Smooth muscle cell (in vitro differentiated cells): ENCODE measurements around the gene CNTNAP5. TPM values are rescaled to one million over a fixed set of nuclear protein-coding genes. Genes with fewer than 3 reads are reported as not detected.

Experiments used
- DNase-seq: peaks from one replicate; lab custom pipeline; 2025; ENCODE audit not compliant: unreplicated experiment; lab: John Stamatoyannopoulos, UW
- H2AFZ ChIP-seq: fragments of 200-600 bp; sonication (generic); 2 replicates; pipeline ENCODE4 v1.6.0; 2016; ENCODE audit warnings: antibody characterized with exemption, low read depth, mild to moderate bottlenecking
- H3F3A ChIP-seq: fragments of 200-600 bp; sonication (generic); 2 replicates; pipeline ENCODE4 v1.6.0; 2017; ENCODE audit warnings: antibody characterized with exemption, low read depth
- H3K27ac ChIP-seq: fragments of 200-600 bp; sonication (generic); 2 replicates; pipeline ENCODE4 v1.5.1; 2016; ENCODE audit warnings: low read depth, mild to moderate bottlenecking
- H3K27me3 ChIP-seq: fragments of 200-600 bp; sonication (generic); 2 replicates; pipeline ENCODE4 v1.6.1; 2016; ENCODE audit warnings: low read depth, mild to moderate bottlenecking
- H3K36me3 ChIP-seq: fragments of 200-600 bp; sonication (generic); 2 replicates; pipeline ENCODE4 v1.5.1; 2016; ENCODE audit warnings: low read depth
- H3K4me1 ChIP-seq: fragments of 200-600 bp; sonication (generic); 2 replicates; pipeline ENCODE4 v1.5.1; 2016; ENCODE audit warnings: low read depth
- H3K4me2 ChIP-seq: fragments of 200-600 bp; sonication (generic); 2 replicates; pipeline ENCODE4 v1.6.0; 2016; ENCODE audit warnings: mild to moderate bottlenecking
- H3K4me3 ChIP-seq: fragments of 200-600 bp; sonication (generic); 2 replicates; pipeline ENCODE4 v1.5.1; 2016; ENCODE audit warnings: mild to moderate bottlenecking
- H3K79me2 ChIP-seq: fragments of 200-600 bp; sonication (generic); 2 replicates; pipeline ENCODE4 v1.6.0; 2016; ENCODE audit warnings: low read depth, mild to moderate bottlenecking
- H3K9ac ChIP-seq: fragments of 200-600 bp; sonication (generic); 2 replicates; pipeline ENCODE4 v1.6.0; 2016; ENCODE audit warnings: low read depth
- H3K9me3 ChIP-seq: fragments of 200-600 bp; sonication (generic); replicated peaks from 2 replicates; pipeline ENCODE4 v1.5.1; 2016; ENCODE audit warnings: low read depth
- H4K20me1 ChIP-seq: fragments of 200-600 bp; sonication (generic); 2 replicates; pipeline ENCODE4 v1.6.0; 2016; ENCODE audit warnings: low read depth
- CTCF ChIP-seq: fragments of 200-600 bp; sonication (generic); IDR thresholded peaks from 2 replicates; pipeline ENCODE4 v1.5.1; 2017; ENCODE audit warnings: borderline replicate concordance, mild to moderate bottlenecking, antibody characterized with exemption; ENCODE audit not compliant: insufficient read depth, poor library complexity, severe bottlenecking
- WGBS: methylation state at CpG from one replicate; pipeline ENCODE4 v1.1.7; 2016; ENCODE audit warnings: low lambda C conversion rate; 5-methylcytosine and 5-hydroxymethylcytosine counted together
- polyA plus RNA-seq: library from polyadenylated mRNA; unstranded; fragments of >200 nt; fragmentation: Nextera tagmentation; extraction: Ambion mirVana; gene quantifications from 2 replicates; pipeline ENCODE4 v1.2.1, GENCODE V29; 2016
- total RNA-seq: library from RNA; depleted of rRNA; stranded (reverse); fragments of >200 nt; gene quantifications from 2 replicates; pipeline ENCODE4 v1.2.3, GENCODE V29; 2014

The CNTNAP5 gene
- total and polyA plus RNA-seq, 2 experiments from 2014 or later, result not detected

DNA sequence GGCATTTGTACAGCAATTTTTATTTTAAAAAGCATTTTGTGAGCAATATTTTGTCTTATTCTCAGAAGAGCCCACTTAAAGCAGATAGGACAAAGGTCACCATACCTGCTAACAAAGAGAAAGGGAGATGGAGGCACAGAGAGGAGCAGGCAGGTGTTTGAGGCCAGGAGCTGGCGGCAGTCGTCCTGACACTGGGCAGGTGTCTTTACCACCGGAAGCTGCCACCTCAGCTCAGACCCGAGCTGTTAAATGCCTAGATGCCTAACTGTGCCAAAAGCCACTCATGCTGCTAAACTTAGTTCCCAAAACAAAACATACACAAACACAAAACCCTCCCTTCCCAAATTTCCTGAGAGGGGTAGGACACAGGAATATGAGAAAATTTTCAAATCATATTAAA, 120.9 kb downstream of the CNTNAP5 start:
- Histone ChIP-seq H4K20me1 (no peaks in the 10 kb centered on the region), H3K79me2 (no peaks in the 10 kb centered on the region), H2AFZ (no peak overlapping the region), H3K9ac (no peak overlapping the region), H3K36me3 (no peaks in the 10 kb centered on the region), H3K4me1 (no peaks in the 10 kb centered on the region), H3K4me2 (no peak overlapping the region), H3K27me3 (no peaks in the 10 kb centered on the region), H3K9me3 (no peaks in the 10 kb centered on the region), H3K4me3 (no peak overlapping the region), H3K27ac (no peak overlapping the region), H3F3A (no peaks in the 10 kb centered on the region)
- no peak for DNase-seq
- TF ChIP-seq CTCF, result no peak
- WGBS, result 88% methylated on average over 4 of the region's 4 CpGs

DNA sequence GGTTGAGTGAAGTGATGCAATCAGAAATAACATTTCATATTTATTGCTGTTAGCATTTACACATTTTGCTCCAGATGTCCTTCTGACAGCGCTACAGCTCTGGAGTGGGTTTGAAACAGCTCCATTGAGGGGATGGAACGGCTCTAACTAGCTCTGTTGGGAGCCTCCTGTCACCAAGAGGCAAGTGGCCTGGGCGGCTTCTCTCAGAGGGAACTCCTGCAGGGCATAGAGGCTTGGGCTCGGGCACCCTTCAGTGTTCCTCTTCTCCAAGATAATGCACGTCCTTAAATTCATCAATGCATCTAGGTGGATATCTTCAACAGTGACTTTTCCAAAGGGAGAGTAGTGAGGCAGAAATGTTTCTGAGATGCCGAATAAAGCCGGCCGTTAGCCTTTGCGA, 122.5 kb downstream of the CNTNAP5 start:
- no peak for TF ChIP-seq CTCF
- DNase-seq, result no peak

DNA sequence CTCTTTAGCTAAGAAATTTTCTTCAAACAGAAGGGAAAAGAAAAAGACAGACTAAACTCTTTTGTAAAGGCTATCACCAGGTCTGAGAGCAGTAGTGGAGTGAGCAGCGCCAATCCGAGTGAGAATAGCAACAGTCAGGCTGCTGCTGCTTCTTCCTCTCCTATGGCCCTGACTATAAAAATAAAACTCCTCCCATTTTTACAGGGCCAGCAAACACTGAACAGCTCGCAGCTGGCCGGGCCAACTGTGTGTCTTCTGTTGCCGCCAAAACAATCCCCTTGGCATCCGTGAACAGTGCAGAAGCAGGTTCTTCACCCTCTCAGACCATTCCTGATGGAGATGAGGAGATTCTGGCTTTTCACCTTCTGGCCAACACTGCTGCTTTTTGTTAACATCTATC, 124.5 kb downstream of the CNTNAP5 start:
- Histone ChIP-seq H3K27me3 (no peaks in the 10 kb centered on the region), H3K79me2 (no peaks in the 10 kb centered on the region), H3K27ac (no peak overlapping the region), H3K36me3 (no peaks in the 10 kb centered on the region), H3K9ac (no peak overlapping the region), H3F3A (no peaks in the 10 kb centered on the region), H3K4me1 (no peaks in the 10 kb centered on the region), H2AFZ (no peak overlapping the region), H4K20me1 (no peaks in the 10 kb centered on the region), H3K4me3 (no peak overlapping the region), H3K4me2 (no peak overlapping the region), H3K9me3 (no peaks in the 10 kb centered on the region)
- no peak for TF ChIP-seq CTCF
- WGBS, result 81% methylated on average over 6 of the region's 6 CpGs
- DNase-seq, result no peak

More for the DNA sequence above, 122.5 kb downstream of the CNTNAP5 start:
- Histone ChIP-seq H3K4me2 (no peak overlapping the region), H3K9me3 (no peaks in the 10 kb centered on the region), H3K27ac (no peak overlapping the region), H3K4me1 (no peaks in the 10 kb centered on the region), H3K27me3 (no peaks in the 10 kb centered on the region), H2AFZ (no peak overlapping the region), H3K36me3 (no peaks in the 10 kb centered on the region), H3K4me3 (no peak overlapping the region), H3K79me2 (no peaks in the 10 kb centered on the region), H4K20me1 (no peaks in the 10 kb centered on the region), H3F3A (no peaks in the 10 kb centered on the region), H3K9ac (no peak overlapping the region)
- whole genome bisulfite sequencing, result 88% methylated on average over 9 of the region's 9 CpGs

DNA sequence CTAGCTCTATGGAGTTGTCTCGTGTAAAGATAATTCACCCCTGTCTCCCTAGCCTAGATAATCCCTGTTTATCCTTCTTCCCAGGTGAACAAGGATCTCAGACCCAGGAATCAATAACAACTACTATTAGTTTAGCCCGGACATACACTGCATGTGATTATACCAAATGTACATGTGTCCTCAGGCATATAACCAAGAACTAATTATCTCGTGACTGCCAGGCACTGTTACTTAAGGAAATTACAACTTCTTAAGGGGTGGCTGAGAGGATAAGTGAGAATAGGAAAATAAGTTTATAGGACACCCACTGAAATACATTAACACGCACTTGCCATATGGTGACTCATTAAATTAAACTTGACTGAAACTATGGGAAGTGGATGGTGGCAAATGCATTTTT, 126.6 kb downstream of the CNTNAP5 start:
- H3K9ac ChIP-seq, result no peak overlapping the region
- H3K79me2 ChIP-seq, result no peaks in the 10 kb centered on the region
- no peaks in the 10 kb centered on the region for H3F3A ChIP-seq
- 91% methylated on average over 4 of the region's 4 CpGs for WGBS
- H3K4me2 ChIP-seq, result no peak overlapping the region
- TF ChIP-seq CTCF, result no peak
- no peak overlapping the region for H3K27ac ChIP-seq
- no peaks in the 10 kb centered on the region for H4K20me1 ChIP-seq
- no peaks in the 10 kb centered on the region for H3K27me3 ChIP-seq
- H2AFZ ChIP-seq, result no peak overlapping the region
- H3K9me3 ChIP-seq, result no peaks in the 10 kb centered on the region
- no peaks in the 10 kb centered on the region for H3K4me1 ChIP-seq
- H3K36me3 ChIP-seq, result no peaks in the 10 kb centered on the region
- DNase-seq, result no peak
- H3K4me3 ChIP-seq, result no peak overlapping the region
